Esophagus muscularis mucosa (tissue), 4 donors: Measurements from ENCODE around the gene HINT3.
A peak's percentile ranks its signal among the peaks of the same experiment; 100 is the strongest.

Source experiments
- EP300 ChIP-seq: sonication (generic); formaldehyde crosslinking; IDR thresholded peaks from one replicate; pipeline ENCODE4 v1.6.1; 2017; ENCODE audit warnings: antibody characterized with exemption
- POLR2A ChIP-seq: fragments of 450-650 bp; IDR thresholded peaks from one replicate; pipeline ENCODE4 v1.6.1; 2017; ENCODE audit warnings: antibody characterized with exemption, moderate library complexity, mild to moderate bottlenecking, low read depth
- POLR2AphosphoS5 ChIP-seq, 2 donors: sonication (generic); formaldehyde crosslinking; IDR thresholded peaks; one replicate each; pipeline ENCODE4 v1.6.1; 2017; ENCODE audit warnings: antibody characterized with exemption in 2 of 2
- TF ChIP-seq, protein P1 (sequence below), 3 experiments: fragments of 200-600 bp in 2 of 3; fragments of 450-650 bp in 1 of 3; sonication (generic) in 2 of 3; IDR thresholded peaks; one replicate each; pipeline ENCODE4 v1.5.1; 2017 to 2019; ENCODE audit warnings: antibody characterized with exemption in 3 of 3, mild to moderate bottlenecking in 2 of 3, moderate library complexity in 1 of 3

DNA sequence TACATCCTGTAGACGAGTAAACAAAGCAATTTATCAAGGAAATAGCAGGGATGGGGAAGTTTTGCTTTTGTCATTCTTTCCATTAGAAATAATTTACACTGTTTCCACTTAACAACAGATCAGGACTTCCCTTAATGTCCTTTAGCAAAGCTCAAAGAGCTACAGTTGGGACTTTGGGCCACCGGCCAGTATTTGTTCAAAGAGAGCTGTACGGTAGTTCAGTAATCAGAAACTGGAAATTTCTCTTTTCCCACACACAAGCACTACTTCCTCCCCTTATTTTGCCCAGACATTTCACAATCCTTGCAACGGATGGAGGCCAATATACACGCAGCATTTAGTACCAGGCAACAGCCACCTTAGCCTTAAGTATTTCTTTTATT is 12.1 kb upstream of the HINT3 start:
- TF ChIP-seq, protein P1, sequence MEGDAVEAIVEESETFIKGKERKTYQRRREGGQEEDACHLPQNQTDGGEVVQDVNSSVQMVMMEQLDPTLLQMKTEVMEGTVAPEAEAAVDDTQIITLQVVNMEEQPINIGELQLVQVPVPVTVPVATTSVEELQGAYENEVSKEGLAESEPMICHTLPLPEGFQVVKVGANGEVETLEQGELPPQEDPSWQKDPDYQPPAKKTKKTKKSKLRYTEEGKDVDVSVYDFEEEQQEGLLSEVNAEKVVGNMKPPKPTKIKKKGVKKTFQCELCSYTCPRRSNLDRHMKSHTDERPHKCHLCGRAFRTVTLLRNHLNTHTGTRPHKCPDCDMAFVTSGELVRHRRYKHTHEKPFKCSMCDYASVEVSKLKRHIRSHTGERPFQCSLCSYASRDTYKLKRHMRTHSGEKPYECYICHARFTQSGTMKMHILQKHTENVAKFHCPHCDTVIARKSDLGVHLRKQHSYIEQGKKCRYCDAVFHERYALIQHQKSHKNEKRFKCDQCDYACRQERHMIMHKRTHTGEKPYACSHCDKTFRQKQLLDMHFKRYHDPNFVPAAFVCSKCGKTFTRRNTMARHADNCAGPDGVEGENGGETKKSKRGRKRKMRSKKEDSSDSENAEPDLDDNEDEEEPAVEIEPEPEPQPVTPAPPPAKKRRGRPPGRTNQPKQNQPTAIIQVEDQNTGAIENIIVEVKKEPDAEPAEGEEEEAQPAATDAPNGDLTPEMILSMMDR (IDR thresholded peaks at IDR 0.05), result no peak
- TF ChIP-seq POLR2AphosphoS5 (IDR thresholded peaks at IDR 0.05) (peak; percentile 23 to 29), EP300 (no peak), POLR2A (no peak)
